ENCODE results near the gene ARHGAP20.

The ARHGAP20 gene

DNA sequence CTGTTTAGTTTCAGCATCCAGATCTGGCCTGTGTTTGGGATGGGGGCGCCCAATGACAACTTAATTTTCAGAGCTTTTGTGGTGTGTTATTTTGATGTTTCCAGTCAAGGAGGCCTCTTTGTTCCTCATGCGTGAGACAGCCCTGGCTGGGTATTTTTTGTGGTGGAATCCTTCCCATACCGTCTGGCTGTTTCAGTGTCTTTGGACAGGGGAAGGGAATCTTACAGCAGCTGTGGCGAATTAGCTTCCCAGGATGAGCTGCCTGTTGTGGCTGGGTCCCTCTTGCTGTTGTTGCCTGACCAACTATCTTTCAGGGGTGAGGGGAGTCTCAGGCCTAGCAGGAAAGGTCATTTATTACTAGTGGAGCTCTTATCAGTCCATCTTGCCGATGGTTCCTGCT, 138.8 kb downstream of the ARHGAP20 start:
- Histone ChIP-seq H2BK120ac (ENCODE audit: low read depth, low read length) (no peak overlapping the region), H3K14ac (ENCODE audit: low read length) (no peak overlapping the region), H2AK5ac (ENCODE audit: low read depth, low read length) (no peak overlapping the region), H2BK15ac (ENCODE audit: low read length) (no peak overlapping the region), H3K9me3 (replicated peaks in 1 of 2; ENCODE audit: control insufficient read depth in 2 of 2, insufficient read depth in 1 of 2, low read depth in 1 of 2, low read length in 2 of 2) (no peaks in the 10 kb centered on the region), H3K36me3 (replicated peaks in 1 of 2; ENCODE audit: control insufficient read depth in 2 of 2, insufficient read depth in 2 of 2, low read length in 2 of 2) (no peaks in the 10 kb centered on the region), H3K27me3 (ENCODE audit: control insufficient read depth in 3 of 3, insufficient read depth in 3 of 3, low read depth in 1 of 3, low read length in 3 of 3) (no peaks in the 10 kb centered on the region), H4K91ac (ENCODE audit: low read depth, low read length, poor library complexity) (no peak overlapping the region), H3K79me1 (ENCODE audit: low read depth, low read length) (no peaks in the 10 kb centered on the region), H3K18ac (ENCODE audit: low read length) (no peak overlapping the region), H3K23ac (ENCODE audit: low read depth, low read length, poor library complexity) (no peak overlapping the region), H2BK12ac (ENCODE audit: low read length) (no peak overlapping the region), H3K4ac (ENCODE audit: low read length) (no peak overlapping the region), H2BK5ac (ENCODE audit: low read length) (no peak overlapping the region), H3K9ac (ENCODE audit: low read depth, low read length, poor library complexity) (no peak overlapping the region), H2AFZ (ENCODE audit: low read length) (no peak overlapping the region), H3K4me3 (ENCODE audit: low read length in 2 of 2) (no peak overlapping the region), H3K4me1 (ENCODE audit: control insufficient read depth in 2 of 2, insufficient read depth in 1 of 2, low read depth in 1 of 2, low read length in 2 of 2) (no peaks in the 10 kb centered on the region), H4K8ac (ENCODE audit: low read depth, low read length) (no peak overlapping the region), H3K4me2 (ENCODE audit: insufficient read depth, low read length, poor library complexity, severe bottlenecking) (no peak overlapping the region), H3K27ac (replicated peaks; ENCODE audit: low read length) (no peak overlapping the region)
- WGBS, 2 donors (ENCODE audit: extremely low coverage in 2 of 2, insufficient read length in 2 of 2, insufficient replicate concordance in 1 of 2): no CpG with 5 or more reads among the region's 5 CpGs
- DNase-seq (ENCODE audit: low spot score): no peak

DNA sequence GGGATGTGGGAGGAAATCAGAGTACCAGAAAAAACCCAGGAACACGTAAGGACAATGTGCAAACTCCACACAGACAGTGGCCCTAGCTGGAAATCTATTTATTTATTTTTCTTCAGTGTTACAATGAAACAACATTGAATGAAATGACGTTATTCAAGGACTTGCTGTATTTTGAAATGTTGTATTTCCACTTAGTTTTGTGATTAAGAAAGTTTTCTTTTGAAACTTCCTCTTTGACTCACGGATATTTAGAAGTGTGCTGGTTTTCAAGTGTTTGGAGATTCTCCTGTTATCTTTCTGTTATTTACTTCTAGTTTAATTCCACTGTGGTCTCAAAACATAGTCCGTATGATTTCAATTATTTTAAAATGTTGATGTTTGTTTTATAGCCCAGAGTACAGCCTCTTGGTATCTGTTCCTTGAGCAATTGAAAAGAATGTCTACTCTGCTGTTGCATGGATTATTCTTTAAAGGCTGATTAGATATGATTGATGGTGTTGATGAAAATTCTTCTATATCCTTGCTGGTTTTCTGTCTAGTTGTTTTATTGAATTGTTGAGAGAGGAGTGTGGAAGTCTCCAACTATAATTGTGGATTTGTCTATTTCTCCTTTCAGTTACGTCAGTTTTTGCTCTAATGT, 141.0 kb downstream of the ARHGAP20 start:
- no peak overlapping the region for H2AFZ ChIP-seq (ENCODE audit: low read length)
- H4K91ac ChIP-seq (ENCODE audit: low read depth, low read length, poor library complexity): no peak overlapping the region
- H3K9ac ChIP-seq (ENCODE audit: low read depth, low read length, poor library complexity): peak overlapping the region; percentile 70
- no peak overlapping the region for H2BK5ac ChIP-seq (ENCODE audit: low read length)
- H3K36me3 ChIP-seq (replicated peaks in 1 of 2; ENCODE audit: control insufficient read depth in 2 of 2, insufficient read depth in 2 of 2, low read length in 2 of 2): no peaks in the 10 kb centered on the region
- DNase-seq (ENCODE audit: low spot score): no peak
- H3K23ac ChIP-seq (ENCODE audit: low read depth, low read length, poor library complexity): no peak overlapping the region
- no peaks in the 10 kb centered on the region for H3K4me1 ChIP-seq (ENCODE audit: control insufficient read depth in 2 of 2, insufficient read depth in 1 of 2, low read depth in 1 of 2, low read length in 2 of 2)
- no peak overlapping the region for H2AK5ac ChIP-seq (ENCODE audit: low read depth, low read length)
- H3K4me2 ChIP-seq (ENCODE audit: insufficient read depth, low read length, poor library complexity, severe bottlenecking): no peak overlapping the region
- no peak overlapping the region for H3K4me3 ChIP-seq (ENCODE audit: low read length in 2 of 2)
- H3K18ac ChIP-seq (ENCODE audit: low read length): peak overlapping the region; percentile 57
- no peak overlapping the region for H2BK15ac ChIP-seq (ENCODE audit: low read length)
- H2BK120ac ChIP-seq (ENCODE audit: low read depth, low read length): no peak overlapping the region
- no peaks in the 10 kb centered on the region for H3K27me3 ChIP-seq (ENCODE audit: control insufficient read depth in 3 of 3, insufficient read depth in 3 of 3, low read depth in 1 of 3, low read length in 3 of 3)
- no CpG with 5 or more reads among the region's 5 CpGs for WGBS, 2 donors (ENCODE audit: extremely low coverage in 2 of 2, insufficient read length in 2 of 2, insufficient replicate concordance in 1 of 2)
- H3K79me1 ChIP-seq (ENCODE audit: low read depth, low read length): no peaks in the 10 kb centered on the region
- no peak overlapping the region for H4K8ac ChIP-seq (ENCODE audit: low read depth, low read length)
- no peaks in the 10 kb centered on the region for H3K9me3 ChIP-seq (replicated peaks in 1 of 2; ENCODE audit: control insufficient read depth in 2 of 2, insufficient read depth in 1 of 2, low read depth in 1 of 2, low read length in 2 of 2)
- H3K14ac ChIP-seq (ENCODE audit: low read length): no peak overlapping the region
- no peak overlapping the region for H3K27ac ChIP-seq (replicated peaks; ENCODE audit: low read length)
- no peak overlapping the region for H3K4ac ChIP-seq (ENCODE audit: low read length)
- no peak overlapping the region for H2BK12ac ChIP-seq (ENCODE audit: low read length)

DNA sequence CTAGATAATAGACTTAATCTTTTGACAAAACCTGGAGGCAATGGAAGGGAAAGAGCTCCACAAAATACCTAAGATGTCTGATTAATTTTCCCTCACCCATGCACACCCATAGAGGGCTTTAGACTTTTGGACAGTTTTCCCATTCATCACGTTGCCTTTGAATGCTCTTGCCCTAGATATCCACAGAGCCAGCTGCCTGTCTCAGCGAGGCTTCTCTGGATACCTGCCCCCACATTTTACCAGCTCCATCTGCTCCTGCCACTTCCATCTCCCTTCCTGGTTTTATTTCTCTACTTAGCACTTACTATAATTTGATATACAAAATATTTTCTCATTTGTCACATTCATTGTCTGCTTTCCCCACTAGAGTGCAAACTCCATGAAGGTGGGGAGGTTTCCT, 145.7 kb downstream of the ARHGAP20 start:
- Histone ChIP-seq H2AK5ac (ENCODE audit: low read depth, low read length) (no peak overlapping the region), H3K23ac (ENCODE audit: low read depth, low read length, poor library complexity) (no peak overlapping the region), H3K4ac (ENCODE audit: low read length) (no peak overlapping the region), H2BK5ac (ENCODE audit: low read length) (no peak overlapping the region), H3K4me2 (ENCODE audit: insufficient read depth, low read length, poor library complexity, severe bottlenecking) (no peak overlapping the region), H3K9me3 (replicated peaks in 1 of 2; ENCODE audit: control insufficient read depth in 2 of 2, insufficient read depth in 1 of 2, low read depth in 1 of 2, low read length in 2 of 2) (no peaks in the 10 kb centered on the region), H3K36me3 (replicated peaks in 1 of 2; ENCODE audit: control insufficient read depth in 2 of 2, insufficient read depth in 2 of 2, low read length in 2 of 2) (no peaks in the 10 kb centered on the region), H2BK12ac (ENCODE audit: low read length) (no peak overlapping the region), H3K4me3 (ENCODE audit: low read length in 2 of 2) (no peak overlapping the region), H2AFZ (ENCODE audit: low read length) (no peak overlapping the region), H3K4me1 (ENCODE audit: control insufficient read depth in 2 of 2, insufficient read depth in 1 of 2, low read depth in 1 of 2, low read length in 2 of 2) (peaks cover 0 to 3% of the 10 kb centered on the region in 2 donors), H3K27ac (replicated peaks; ENCODE audit: low read length) (no peak overlapping the region), H2BK120ac (ENCODE audit: low read depth, low read length) (no peak overlapping the region), H3K14ac (ENCODE audit: low read length) (no peak overlapping the region), H3K18ac (ENCODE audit: low read length) (no peak overlapping the region), H3K9ac (ENCODE audit: low read depth, low read length, poor library complexity) (no peak overlapping the region), H3K79me1 (ENCODE audit: low read depth, low read length) (no peaks in the 10 kb centered on the region), H3K27me3 (ENCODE audit: control insufficient read depth in 3 of 3, insufficient read depth in 3 of 3, low read depth in 1 of 3, low read length in 3 of 3) (no peaks in the 10 kb centered on the region), H4K91ac (ENCODE audit: low read depth, low read length, poor library complexity) (no peak overlapping the region), H4K8ac (ENCODE audit: low read depth, low read length) (no peak overlapping the region), H2BK15ac (ENCODE audit: low read length) (no peak overlapping the region)
- no peak for DNase-seq (ENCODE audit: low spot score)
- no CpG with 5 or more reads among the region's 2 CpGs for WGBS, 2 donors (ENCODE audit: extremely low coverage in 2 of 2, insufficient read length in 2 of 2, insufficient replicate concordance in 1 of 2)

DNA sequence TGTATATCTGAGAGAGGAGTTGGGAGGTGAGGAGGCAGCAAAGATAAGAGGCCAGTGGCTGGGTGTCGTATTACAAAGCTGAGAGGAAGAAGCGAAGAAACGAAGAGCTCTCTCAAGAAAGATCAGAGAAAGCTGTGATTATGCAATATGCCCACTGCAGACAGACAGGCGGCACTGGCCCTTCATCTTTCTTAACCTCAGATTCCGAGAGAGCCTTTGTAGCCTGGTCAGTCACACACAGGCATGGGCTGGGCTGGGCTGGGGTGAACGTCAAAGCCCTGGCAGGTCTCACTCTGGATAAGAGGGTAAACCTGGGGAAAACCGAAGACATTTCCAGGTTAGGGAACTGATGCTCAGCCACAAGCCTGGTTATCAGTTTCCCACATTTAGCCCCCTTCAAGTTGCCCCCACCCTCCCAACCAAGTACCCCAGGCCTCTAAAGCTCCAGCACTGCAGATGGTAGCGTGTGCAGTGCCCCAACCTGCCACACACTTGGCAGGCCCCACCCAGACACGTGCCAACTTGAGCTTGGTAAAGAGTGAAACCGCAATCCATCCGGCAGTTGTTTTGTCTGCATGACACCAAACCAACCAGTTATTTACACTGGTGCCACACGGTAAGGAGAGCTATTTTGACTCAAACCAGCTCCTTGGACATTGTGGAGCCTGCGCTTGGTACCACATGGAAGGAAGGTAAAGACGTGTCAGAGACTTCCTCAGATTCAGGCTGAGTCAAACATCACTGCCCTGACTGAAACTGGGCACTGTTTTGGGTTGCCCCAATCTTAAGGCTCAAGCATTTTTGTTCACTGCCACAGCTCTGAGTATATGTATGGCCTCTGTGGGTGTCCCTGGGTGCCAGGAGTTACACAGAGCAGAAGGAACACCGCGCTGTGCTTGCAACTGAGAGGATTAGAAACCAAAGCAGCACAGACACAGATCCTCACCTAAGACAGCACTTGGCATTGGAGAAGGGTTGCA, 146.6 kb downstream of the ARHGAP20 start:
- no CpG with 5 or more reads among the region's 16 CpGs for WGBS, 2 donors (ENCODE audit: extremely low coverage in 2 of 2, insufficient read length in 2 of 2, insufficient replicate concordance in 1 of 2)
- H3K27me3 ChIP-seq (ENCODE audit: control insufficient read depth in 3 of 3, insufficient read depth in 3 of 3, low read depth in 1 of 3, low read length in 3 of 3): no peaks in the 10 kb centered on the region
- no peak overlapping the region for H3K14ac ChIP-seq (ENCODE audit: low read length)
- H3K23ac ChIP-seq (ENCODE audit: low read depth, low read length, poor library complexity): no peak overlapping the region
- no peak overlapping the region for H2BK12ac ChIP-seq (ENCODE audit: low read length)
- no peak overlapping the region for H4K91ac ChIP-seq (ENCODE audit: low read depth, low read length, poor library complexity)
- no peak overlapping the region for H3K4ac ChIP-seq (ENCODE audit: low read length)
- H3K27ac ChIP-seq (replicated peaks; ENCODE audit: low read length): no peak overlapping the region
- H3K18ac ChIP-seq (ENCODE audit: low read length): no peak overlapping the region
- no peak for DNase-seq (ENCODE audit: low spot score)
- H3K36me3 ChIP-seq (replicated peaks in 1 of 2; ENCODE audit: control insufficient read depth in 2 of 2, insufficient read depth in 2 of 2, low read length in 2 of 2): no peaks in the 10 kb centered on the region
- no peak overlapping the region for H2BK15ac ChIP-seq (ENCODE audit: low read length)
- H2BK5ac ChIP-seq (ENCODE audit: low read length): no peak overlapping the region
- peak overlapping the region; percentile 21 for H2AFZ ChIP-seq (ENCODE audit: low read length)
- no peak overlapping the region for H4K8ac ChIP-seq (ENCODE audit: low read depth, low read length)
- H3K9me3 ChIP-seq (replicated peaks in 1 of 2; ENCODE audit: control insufficient read depth in 2 of 2, insufficient read depth in 1 of 2, low read depth in 1 of 2, low read length in 2 of 2): no peaks in the 10 kb centered on the region
- no peak overlapping the region for H3K4me2 ChIP-seq (ENCODE audit: insufficient read depth, low read length, poor library complexity, severe bottlenecking)
- peaks cover 0 to 3% of the 10 kb centered on the region in 2 donors for H3K4me1 ChIP-seq (ENCODE audit: control insufficient read depth in 2 of 2, insufficient read depth in 1 of 2, low read depth in 1 of 2, low read length in 2 of 2)
- H3K9ac ChIP-seq (ENCODE audit: low read depth, low read length, poor library complexity): no peak overlapping the region
- H2BK120ac ChIP-seq (ENCODE audit: low read depth, low read length): no peak overlapping the region
- no peak overlapping the region for H2AK5ac ChIP-seq (ENCODE audit: low read depth, low read length)
- no peak overlapping the region for H3K4me3 ChIP-seq (ENCODE audit: low read length in 2 of 2)
- no peaks in the 10 kb centered on the region for H3K79me1 ChIP-seq (ENCODE audit: low read depth, low read length)
